Brain microvascular endothelial cell (primary cell): ENCODE measurements around the gene IL1RN.

Source experiments
- DNase-seq: peaks from one replicate; pipeline ENCODE4 v3.0.0-alpha.2; 2020
- H3K27ac ChIP-seq: fragments of 250-450 bp; sonication (Bioruptor Pico); 2 replicates; pipeline ENCODE4 v1.5.1; 2020; ENCODE audit warnings: mild to moderate bottlenecking, moderate library complexity
- H3K27me3 ChIP-seq: fragments of 250-450 bp; sonication (Bioruptor Pico); replicated peaks from 2 replicates; pipeline ENCODE4 v1.5.1; 2020; ENCODE audit warnings: mild to moderate bottlenecking
- H3K36me3 ChIP-seq: fragments of 250-450 bp; sonication (Bioruptor Pico); replicated peaks from 2 replicates; pipeline ENCODE4 v1.5.1; 2020; ENCODE audit warnings: mild to moderate bottlenecking
- H3K4me3 ChIP-seq: 2 replicates; pipeline ENCODE4 v1.5.1; 2011; ENCODE audit warnings: low read depth, mild to moderate bottlenecking, control low read depth, low read length, moderate library complexity
- in situ Hi-C: cut with HindIII; loops from 2 replicates; pipeline ENCODE4 v1.10.0; 2017; ENCODE audit warnings: low sequenced_read_pairs, low pct_ligation_motif_present
- TF ChIP-seq, protein P1 (sequence below): IDR thresholded peaks from 2 replicates; pipeline ENCODE4 v1.5.1; 2011; ENCODE audit warnings: low read depth, mild to moderate bottlenecking, moderate library complexity, low read length, control low read depth, inconsistent platforms; ENCODE audit errors: missing control alignments

IL1RN gene

DNA sequence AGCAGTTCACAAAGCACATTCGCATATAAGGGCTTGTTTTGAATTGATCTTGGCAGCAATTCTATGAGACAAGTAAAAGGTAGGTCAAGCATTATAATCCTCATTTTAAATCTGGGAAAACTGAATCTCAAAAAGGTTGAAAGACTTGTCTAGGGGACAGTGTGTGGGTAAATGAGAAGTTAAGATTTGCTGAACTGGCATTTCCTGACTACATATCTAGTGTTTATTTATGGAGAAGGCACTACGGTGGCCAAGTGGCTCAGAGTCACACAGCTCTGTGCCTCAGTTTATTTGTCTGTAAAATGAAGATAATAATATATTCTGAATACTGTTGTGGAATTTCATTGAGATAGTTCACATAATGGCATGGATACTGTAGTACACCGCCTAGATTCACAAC, 16.3 kb upstream of the IL1RN start:
- TF ChIP-seq, protein P1, sequence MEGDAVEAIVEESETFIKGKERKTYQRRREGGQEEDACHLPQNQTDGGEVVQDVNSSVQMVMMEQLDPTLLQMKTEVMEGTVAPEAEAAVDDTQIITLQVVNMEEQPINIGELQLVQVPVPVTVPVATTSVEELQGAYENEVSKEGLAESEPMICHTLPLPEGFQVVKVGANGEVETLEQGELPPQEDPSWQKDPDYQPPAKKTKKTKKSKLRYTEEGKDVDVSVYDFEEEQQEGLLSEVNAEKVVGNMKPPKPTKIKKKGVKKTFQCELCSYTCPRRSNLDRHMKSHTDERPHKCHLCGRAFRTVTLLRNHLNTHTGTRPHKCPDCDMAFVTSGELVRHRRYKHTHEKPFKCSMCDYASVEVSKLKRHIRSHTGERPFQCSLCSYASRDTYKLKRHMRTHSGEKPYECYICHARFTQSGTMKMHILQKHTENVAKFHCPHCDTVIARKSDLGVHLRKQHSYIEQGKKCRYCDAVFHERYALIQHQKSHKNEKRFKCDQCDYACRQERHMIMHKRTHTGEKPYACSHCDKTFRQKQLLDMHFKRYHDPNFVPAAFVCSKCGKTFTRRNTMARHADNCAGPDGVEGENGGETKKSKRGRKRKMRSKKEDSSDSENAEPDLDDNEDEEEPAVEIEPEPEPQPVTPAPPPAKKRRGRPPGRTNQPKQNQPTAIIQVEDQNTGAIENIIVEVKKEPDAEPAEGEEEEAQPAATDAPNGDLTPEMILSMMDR = no peak
- H3K27me3 ChIP-seq = no peaks in the 10 kb centered on the region
- DNase-seq = no peak
- H3K4me3 ChIP-seq = no peak overlapping the region
- no peak overlapping the region for H3K27ac ChIP-seq
- H3K36me3 ChIP-seq = no peaks in the 10 kb centered on the region
- in situ Hi-C loops = no loop called here

DNA sequence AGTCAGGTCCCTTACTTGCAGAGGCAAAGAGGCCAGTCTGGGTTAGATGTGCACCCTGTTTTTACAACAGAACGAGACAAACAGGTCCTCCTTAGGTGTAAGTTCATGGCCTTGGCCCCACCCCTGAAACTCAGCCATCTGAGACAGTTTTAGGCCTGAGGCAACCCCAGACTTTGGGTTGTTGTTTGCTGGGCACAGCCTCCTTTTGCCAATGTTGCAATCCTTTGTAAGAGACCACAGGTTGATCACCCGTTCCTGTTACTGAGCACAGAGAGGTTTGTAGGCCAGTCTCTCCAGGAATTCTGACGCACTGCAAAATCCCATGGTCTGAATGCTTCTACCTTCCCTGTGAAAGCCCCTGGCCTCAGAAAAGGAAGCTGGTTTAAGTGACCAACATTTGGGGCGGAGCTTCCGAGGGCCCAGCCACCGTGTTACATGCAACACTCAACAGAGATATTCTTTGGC, 15.5 kb upstream of the IL1RN start:
- in situ Hi-C loops = no loop called here
- Histone ChIP-seq H3K4me3 (no peak overlapping the region), H3K27me3 (no peaks in the 10 kb centered on the region), H3K36me3 (no peaks in the 10 kb centered on the region), H3K27ac (no peak overlapping the region)
- DNase-seq = no peak
- TF ChIP-seq, protein P1 = no peak

DNA sequence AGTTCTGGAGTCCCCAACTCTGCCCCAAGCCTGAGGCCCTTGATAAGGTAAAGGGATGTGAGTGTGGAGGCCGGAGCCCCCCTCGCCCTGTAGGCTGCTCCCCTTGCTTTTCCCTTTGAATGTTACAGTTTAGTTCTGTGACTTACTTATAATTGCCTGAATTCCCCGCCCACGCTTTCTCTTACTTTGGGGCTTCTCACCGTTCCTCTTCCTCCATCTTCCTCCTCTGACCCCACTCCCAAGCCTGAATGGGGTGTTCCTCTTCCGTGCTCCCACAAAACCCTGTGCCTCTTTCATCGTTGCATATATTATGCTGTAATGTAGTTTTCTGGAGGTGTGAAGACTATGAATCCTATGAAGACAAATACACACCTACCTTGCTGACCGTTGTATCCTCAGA, 15.0 kb upstream of the IL1RN start:
- H3K4me3 ChIP-seq = no peak overlapping the region
- no peaks in the 10 kb centered on the region for H3K27me3 ChIP-seq
- in situ Hi-C loops = no loop called here
- no peaks in the 10 kb centered on the region for H3K36me3 ChIP-seq
- no peak overlapping the region for H3K27ac ChIP-seq
- TF ChIP-seq, protein P1 = no peak
- DNase-seq = no peak

DNA sequence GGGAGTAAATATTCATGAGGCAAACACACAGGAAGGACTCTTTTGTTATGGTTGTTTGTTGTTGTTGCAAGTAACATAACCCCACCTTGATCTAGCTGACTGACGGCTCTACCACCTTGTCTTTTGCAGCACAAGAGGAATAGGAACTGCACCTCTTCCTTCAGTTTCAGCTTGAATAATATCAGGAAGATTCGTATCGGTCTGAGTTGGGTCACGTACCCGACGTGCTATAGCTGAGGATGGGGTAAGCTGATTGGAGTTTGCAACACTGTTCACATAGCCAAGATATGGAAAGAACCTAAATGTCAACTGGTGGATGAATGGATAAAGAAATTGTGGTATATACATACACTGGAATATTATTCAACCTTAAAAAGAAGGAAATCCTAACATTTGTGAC, 14.5 kb upstream of the IL1RN start:
- Histone ChIP-seq H3K27ac (no peak overlapping the region), H3K4me3 (no peak overlapping the region), H3K27me3 (no peaks in the 10 kb centered on the region), H3K36me3 (no peaks in the 10 kb centered on the region)
- TF ChIP-seq, protein P1 = no peak
- DNase-seq = no peak
- in situ Hi-C loops = no loop called here

DNA sequence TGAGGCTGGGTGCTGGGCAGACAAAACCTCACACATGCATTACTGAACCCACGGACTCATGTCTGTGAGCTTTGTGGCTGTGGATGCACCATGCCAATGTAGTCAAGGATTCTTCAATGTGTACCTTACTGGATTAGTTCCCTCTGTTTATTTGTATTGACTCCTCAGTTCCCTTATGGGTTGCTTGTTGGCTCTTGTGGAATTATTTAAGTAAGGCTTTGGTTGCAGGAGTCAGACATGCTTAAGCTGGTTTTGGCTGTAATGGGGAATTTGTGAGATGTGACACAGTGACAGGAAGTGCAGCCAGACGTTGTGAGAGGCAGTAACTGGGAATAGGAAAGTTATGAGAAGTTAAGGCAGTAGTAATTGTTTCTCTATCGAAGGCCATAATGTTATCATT, 13.6 kb upstream of the IL1RN start:
- no peak overlapping the region for H3K27ac ChIP-seq
- H3K4me3 ChIP-seq = no peak overlapping the region
- no peaks in the 10 kb centered on the region for H3K27me3 ChIP-seq
- DNase-seq = no peak
- TF ChIP-seq, protein P1 = no peak
- no peaks in the 10 kb centered on the region for H3K36me3 ChIP-seq
- in situ Hi-C loops = no loop called here

DNA sequence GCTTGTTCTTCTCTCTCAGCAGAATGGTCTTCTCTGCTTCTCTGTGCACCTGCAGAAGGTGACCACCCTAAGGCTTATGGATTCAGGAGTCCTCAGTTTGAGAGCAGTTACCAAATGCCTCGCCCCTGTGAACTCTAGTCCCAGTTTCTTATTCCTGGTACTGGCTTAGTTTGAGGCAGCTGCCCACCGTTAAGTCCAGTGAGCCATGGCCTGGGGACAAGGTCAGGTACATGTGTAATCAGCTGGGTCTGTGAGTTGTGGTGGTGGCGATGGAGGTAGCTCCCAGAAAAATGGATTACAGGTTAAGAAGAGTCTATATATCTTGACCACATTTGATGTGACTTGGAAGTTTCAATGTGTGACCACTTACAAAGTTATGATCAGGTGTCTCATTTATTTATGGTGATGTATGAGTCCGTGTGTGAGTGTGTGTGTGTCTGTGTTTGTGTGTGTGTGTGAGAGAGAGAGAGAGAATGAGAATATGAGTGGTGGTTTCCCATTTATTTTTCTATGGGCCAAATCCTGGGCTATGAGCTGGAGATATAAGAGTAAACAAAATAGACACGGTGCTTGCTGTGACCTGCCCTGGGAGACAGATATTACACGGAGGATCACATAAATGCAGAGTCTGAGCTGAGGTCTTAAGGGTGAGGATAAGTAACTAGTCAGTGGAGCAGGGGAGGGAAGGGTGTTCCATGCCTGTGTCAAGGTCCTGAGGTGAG, 13.0 kb upstream of the IL1RN start:
- H3K27me3 ChIP-seq = no peaks in the 10 kb centered on the region
- no peak overlapping the region for H3K4me3 ChIP-seq
- no peaks in the 10 kb centered on the region for H3K36me3 ChIP-seq
- H3K27ac ChIP-seq = no peak overlapping the region
- in situ Hi-C loops = no loop called here
- TF ChIP-seq, protein P1 = no peak
- DNase-seq = no peak
